SK-N-MC (cell line): ENCODE results near the gene ITGB3.

Experiments
- EZH2 ChIP-seq: fragments of 200-600 bp; sonication (generic); IDR thresholded peaks from one replicate; pipeline ENCODE4 v1.6.1; 2017; ENCODE audit warnings: antibody characterized with exemption
- POLR2AphosphoS5 ChIP-seq: IDR thresholded peaks from 2 replicates; pipeline ENCODE4 v1.6.1; 2012; ENCODE audit warnings: mild to moderate bottlenecking, low read depth, low read length, borderline replicate concordance

DNA sequence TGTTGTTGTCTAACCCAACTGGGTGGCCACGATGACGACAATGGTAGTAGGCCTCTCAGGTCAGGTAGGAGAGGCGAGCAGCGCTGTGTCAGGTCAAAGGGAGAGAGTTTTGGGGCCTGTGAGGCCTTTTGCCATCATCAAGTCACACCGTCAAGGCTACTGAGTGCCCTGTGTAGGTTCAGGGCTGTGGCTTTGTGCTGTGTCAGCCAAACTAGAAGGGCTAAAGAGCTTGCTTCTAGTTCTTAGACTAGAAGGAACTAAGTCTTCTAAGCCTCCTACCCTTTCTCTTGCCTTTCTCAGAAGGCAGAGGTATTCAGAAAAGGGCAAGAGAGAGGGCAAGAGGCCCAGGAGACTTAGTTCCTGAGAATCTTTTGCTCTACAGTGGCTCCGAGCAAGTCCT lies 45.1 kb downstream of the ITGB3 start:
- TF ChIP-seq EZH2 (no peak), POLR2AphosphoS5 (no peak)
